Measurements from ENCODE around the gene ZNF618.

ZNF618 gene

DNA sequence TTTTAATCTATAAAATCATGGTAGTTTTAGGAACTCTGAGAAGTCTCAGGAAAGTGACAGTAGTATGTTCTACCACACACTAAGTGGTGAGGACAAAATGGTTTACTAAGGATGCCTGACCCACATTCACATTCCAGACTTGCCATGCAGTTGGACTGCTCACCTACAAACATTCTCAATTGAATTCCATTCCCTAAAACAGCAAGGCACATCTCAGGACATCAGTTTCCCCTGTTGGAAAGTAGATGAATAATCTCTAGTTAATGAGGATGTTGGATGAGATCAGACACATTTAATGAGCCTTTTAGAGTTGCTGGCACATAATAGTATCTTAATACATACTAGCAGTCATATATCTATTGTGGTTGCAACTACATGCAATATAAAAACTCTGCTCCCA lies 76.6 kb downstream of the ZNF618 start:
- DNase-seq (ENCODE audit: low read depth), result no peak
- TF ChIP-seq, protein P1, sequence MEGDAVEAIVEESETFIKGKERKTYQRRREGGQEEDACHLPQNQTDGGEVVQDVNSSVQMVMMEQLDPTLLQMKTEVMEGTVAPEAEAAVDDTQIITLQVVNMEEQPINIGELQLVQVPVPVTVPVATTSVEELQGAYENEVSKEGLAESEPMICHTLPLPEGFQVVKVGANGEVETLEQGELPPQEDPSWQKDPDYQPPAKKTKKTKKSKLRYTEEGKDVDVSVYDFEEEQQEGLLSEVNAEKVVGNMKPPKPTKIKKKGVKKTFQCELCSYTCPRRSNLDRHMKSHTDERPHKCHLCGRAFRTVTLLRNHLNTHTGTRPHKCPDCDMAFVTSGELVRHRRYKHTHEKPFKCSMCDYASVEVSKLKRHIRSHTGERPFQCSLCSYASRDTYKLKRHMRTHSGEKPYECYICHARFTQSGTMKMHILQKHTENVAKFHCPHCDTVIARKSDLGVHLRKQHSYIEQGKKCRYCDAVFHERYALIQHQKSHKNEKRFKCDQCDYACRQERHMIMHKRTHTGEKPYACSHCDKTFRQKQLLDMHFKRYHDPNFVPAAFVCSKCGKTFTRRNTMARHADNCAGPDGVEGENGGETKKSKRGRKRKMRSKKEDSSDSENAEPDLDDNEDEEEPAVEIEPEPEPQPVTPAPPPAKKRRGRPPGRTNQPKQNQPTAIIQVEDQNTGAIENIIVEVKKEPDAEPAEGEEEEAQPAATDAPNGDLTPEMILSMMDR (IDR thresholded peaks at IDR 0.05; ENCODE audit: low read depth, low read length, missing control alignments), result no peak
- H3K4me3 ChIP-seq (ENCODE audit: low read depth, low read length), result no peak overlapping the region

DNA sequence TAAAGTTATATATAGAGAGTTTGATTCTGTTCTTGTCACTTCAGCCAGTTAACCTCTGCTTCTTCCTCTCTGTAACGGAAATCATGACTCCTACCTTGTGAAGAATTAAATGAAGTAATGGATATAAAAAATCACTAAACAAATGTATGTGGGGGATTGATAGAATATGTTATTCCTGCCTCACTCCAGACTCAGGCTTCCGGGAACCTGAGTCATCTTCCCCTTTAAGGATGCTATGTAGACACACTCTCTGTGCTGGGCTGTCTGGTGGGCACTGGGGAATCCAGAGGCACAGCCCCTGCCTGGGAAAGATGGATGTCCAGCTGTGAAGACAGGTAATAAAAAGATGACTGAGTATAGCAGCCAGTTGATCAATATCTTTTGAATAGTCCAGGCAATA lies 77.4 kb downstream of the ZNF618 start:
- no peak for DNase-seq (ENCODE audit: low read depth)
- TF ChIP-seq, protein P1 (IDR thresholded peaks at IDR 0.05; ENCODE audit: low read depth, low read length, missing control alignments), result no peak

GRCh38 chr9:113954591-113954990 lies 78.5 kb downstream of the ZNF618 start:
- DNase-seq (ENCODE audit: low read depth), result no peak
- H3K4me3 ChIP-seq (ENCODE audit: low read depth, low read length), result no peak overlapping the region
- TF ChIP-seq, protein P1 (IDR thresholded peaks at IDR 0.05; ENCODE audit: low read depth, low read length, missing control alignments), result no peak

More for the DNA sequence above, 77.4 kb downstream of the ZNF618 start:
- no peak overlapping the region for H3K4me3 ChIP-seq (ENCODE audit: low read depth, low read length)

DNA sequence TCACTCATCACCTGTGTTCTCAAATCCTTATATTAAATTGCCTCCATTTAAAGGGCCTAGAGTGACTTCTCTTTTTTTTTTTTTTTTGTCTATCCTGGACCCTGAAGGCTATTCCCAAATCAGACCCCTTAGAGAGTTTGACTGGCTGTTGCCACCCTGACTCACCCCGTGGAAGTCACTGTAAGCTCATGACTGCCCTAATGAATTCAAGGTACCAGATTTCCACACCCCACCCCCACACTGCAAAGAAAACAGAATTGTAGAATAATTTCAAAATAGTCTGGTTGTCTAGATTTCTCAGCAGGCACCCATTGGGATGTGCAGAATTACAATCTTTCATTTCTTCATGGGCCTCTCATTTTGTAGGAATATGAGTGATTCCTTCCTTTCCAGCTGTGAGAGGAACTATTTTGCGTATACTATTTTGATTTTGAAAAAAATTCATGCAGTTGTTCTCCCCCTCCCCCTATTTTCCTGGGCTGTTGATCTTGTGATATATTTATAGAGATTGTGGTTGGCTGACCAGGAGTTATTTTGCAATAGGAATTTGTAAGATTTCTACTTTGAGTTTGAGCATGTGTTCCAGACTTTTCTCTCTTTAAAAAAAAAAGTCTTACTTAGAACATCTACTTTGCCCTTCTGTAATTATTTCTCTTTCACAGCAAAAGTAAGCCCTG lies 79.1 kb downstream of the ZNF618 start:
- TF ChIP-seq, protein P1 (IDR thresholded peaks at IDR 0.05; ENCODE audit: low read depth, low read length, missing control alignments), result no peak
- H3K4me3 ChIP-seq (ENCODE audit: low read depth, low read length), result no peak overlapping the region
- DNase-seq (ENCODE audit: low read depth), result no peak

DNA sequence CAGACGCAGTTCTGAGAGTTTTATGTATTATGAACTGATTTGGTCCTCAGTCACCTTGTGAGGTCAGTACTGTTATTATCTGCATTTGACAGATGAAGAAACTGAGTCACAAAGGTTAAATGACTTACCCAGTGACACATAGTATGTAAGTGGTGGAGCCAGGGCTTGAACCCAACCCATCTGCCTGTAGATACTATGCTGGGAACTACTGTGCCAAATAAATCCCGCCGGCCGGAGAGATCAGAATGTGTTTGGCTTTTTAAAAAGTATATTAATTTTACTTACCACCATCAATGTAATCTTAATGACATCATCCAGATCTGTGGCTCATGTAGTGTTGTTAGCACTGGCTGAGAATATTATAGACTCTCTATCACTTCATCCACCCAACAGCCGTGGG lies 80.8 kb downstream of the ZNF618 start:
- DNase-seq (ENCODE audit: low read depth), result no peak
- TF ChIP-seq, protein P1 (IDR thresholded peaks at IDR 0.05; ENCODE audit: low read depth, low read length, missing control alignments), result no peak
- no peak overlapping the region for H3K4me3 ChIP-seq (ENCODE audit: low read depth, low read length)

GRCh38 chr9:113957351-113957750 lies 81.2 kb downstream of the ZNF618 start:
- no peak for DNase-seq (ENCODE audit: low read depth)
- TF ChIP-seq, protein P1 (IDR thresholded peaks at IDR 0.05; ENCODE audit: low read depth, low read length, missing control alignments), result no peak
- no peak overlapping the region for H3K4me3 ChIP-seq (ENCODE audit: low read depth, low read length)

- TF ChIP-seq, protein P1 (IDR thresholded peaks at IDR 0.05; ENCODE audit: low read depth, low read length, missing control alignments), result no peak
- DNase-seq (ENCODE audit: low read depth), result no peak
- no peak overlapping the region for H3K4me3 ChIP-seq (ENCODE audit: low read depth, low read length)
These were observed 81.8 kb downstream of the ZNF618 start for GRCh38 chr9:113957821-113958341.

Data from GM12864 (cell line).